Mesendoderm (in vitro differentiated cells): ENCODE data around the gene NRP1.

Experiments
- DNase-seq: peaks from one replicate; pipeline ENCODE4 v3.0.0; 2013
- H2AK5ac ChIP-seq: 2 replicates; pipeline ENCODE4 v1.6.1; 2013; ENCODE audit warnings: low read length, inconsistent platforms
- H2BK120ac ChIP-seq: 2 replicates; pipeline ENCODE4 v1.6.1; 2013; ENCODE audit warnings: low read depth, mild to moderate bottlenecking, low read length, moderate library complexity, mixed read lengths
- H2BK15ac ChIP-seq: replicated peaks from 2 replicates; pipeline ENCODE4 v1.6.1; 2013; ENCODE audit warnings: low read depth, mild to moderate bottlenecking, moderate library complexity
- H2BK5ac ChIP-seq: 2 replicates; pipeline ENCODE4 v1.6.1; 2013; ENCODE audit warnings: low read length, inconsistent platforms
- H3K18ac ChIP-seq: 2 replicates; pipeline ENCODE4 v1.6.1; 2013; ENCODE audit warnings: mild to moderate bottlenecking, low read length, mixed read lengths
- H3K23ac ChIP-seq: one replicate; pipeline ENCODE4 v1.6.1; 2013; ENCODE audit warnings: low read length
- H3K27ac ChIP-seq: 2 replicates; pipeline ENCODE4 v1.5.1; 2013; ENCODE audit warnings: low read depth, mild to moderate bottlenecking, inconsistent platforms, low read length, moderate library complexity
- H3K27me3 ChIP-seq: 2 replicates; pipeline ENCODE4 v1.6.1; 2013; ENCODE audit warnings: low read length, control low read depth, mild to moderate bottlenecking, inconsistent platforms; ENCODE audit not compliant: insufficient read depth, poor library complexity
- H3K36me3 ChIP-seq: 2 replicates; pipeline ENCODE4 v1.6.1; 2013; ENCODE audit warnings: low read length, inconsistent platforms; ENCODE audit not compliant: control insufficient read depth, insufficient read depth
- H3K4ac ChIP-seq: one replicate; pipeline ENCODE4 v1.6.1; 2013; ENCODE audit warnings: low read depth, mild to moderate bottlenecking, low read length, moderate library complexity
- H3K4me1 ChIP-seq: 2 replicates; pipeline ENCODE4 v1.6.1; 2013; ENCODE audit warnings: low read depth, low read length, inconsistent platforms; ENCODE audit not compliant: control insufficient read depth
- H3K4me2 ChIP-seq: 2 replicates; pipeline ENCODE4 v1.6.1; 2013; ENCODE audit warnings: low read length
- H3K4me3 ChIP-seq: 2 replicates; pipeline ENCODE4 v1.5.1; 2013; ENCODE audit warnings: mild to moderate bottlenecking, low read length
- H3K56ac ChIP-seq: one replicate; pipeline ENCODE4 v1.6.1; 2013; ENCODE audit warnings: low read length
- H3K79me1 ChIP-seq: 2 replicates; pipeline ENCODE4 v1.6.1; 2013; ENCODE audit warnings: low read length, inconsistent platforms
- H3K79me2 ChIP-seq: 2 replicates; pipeline ENCODE4 v1.6.1; 2013; ENCODE audit warnings: mild to moderate bottlenecking, low read length; ENCODE audit not compliant: control insufficient read depth, insufficient read depth
- H3K9ac ChIP-seq: 2 replicates; pipeline ENCODE4 v1.6.1; 2013; ENCODE audit warnings: low read length, inconsistent platforms
- H4K5ac ChIP-seq: one replicate; pipeline ENCODE4 v1.6.1; 2013; ENCODE audit warnings: low read length
- H4K8ac ChIP-seq: one replicate; pipeline ENCODE4 v1.6.1; 2013; ENCODE audit warnings: low read depth, mild to moderate bottlenecking, control low read depth, low read length, moderate library complexity
- WGBS: extraction: QIAGEN DNeasy Blood & Tissue Kit; methylation state at CpG from one replicate; pipeline ENCODE4 v1.1.7; 2013; ENCODE audit warnings: low lambda C conversion rate, missing lambda C conversion rate; ENCODE audit not compliant: insufficient coverage; ENCODE audit errors: extremely low coverage; 5-methylcytosine and 5-hydroxymethylcytosine counted together

Gene NRP1

GRCh38 chr10:33235251-33235884 is 99.1 kb downstream of the NRP1 start:
- H3K36me3 ChIP-seq: no peaks in the 10 kb centered on the region

GRCh38 chr10:33234831-33235237 is 99.6 kb downstream of the NRP1 start:
- no peak for DNase-seq
- Histone ChIP-seq H3K79me2 (no peaks in the 10 kb centered on the region), H3K36me3 (no peaks in the 10 kb centered on the region), H2BK5ac (no peak overlapping the region), H3K18ac (peak overlapping the region; percentile 80), H3K79me1 (no peaks in the 10 kb centered on the region), H2BK15ac (no peak overlapping the region), H2BK120ac (peak overlapping the region; percentile 82), H3K56ac (no peak overlapping the region), H2AK5ac (no peak overlapping the region), H4K8ac (no peak overlapping the region), H3K4me3 (no peak overlapping the region), H3K4ac (no peak overlapping the region), H4K5ac (no peak overlapping the region), H3K9ac (no peak overlapping the region), H3K27me3 (no peaks in the 10 kb centered on the region), H3K27ac (no peak overlapping the region), H3K23ac (no peak overlapping the region), H3K4me2 (no peak overlapping the region), H3K4me1 (peaks cover 10% of the 10 kb centered on the region)
- no CpG with 5 or more reads among the region's 1 CpG for WGBS

More at GRCh38 chr10:33235251-33235884, 99.1 kb downstream of the NRP1 start:
- DNase-seq: no peak
- Histone ChIP-seq H3K27ac (no peak overlapping the region), H3K18ac (peak overlapping the region; percentile 68), H2BK5ac (no peak overlapping the region), H3K4me2 (no peak overlapping the region), H3K79me1 (no peaks in the 10 kb centered on the region), H3K4ac (peak overlapping the region; percentile 68), H4K5ac (no peak overlapping the region), H4K8ac (no peak overlapping the region), H3K4me1 (peaks cover 10% of the 10 kb centered on the region), H3K79me2 (no peaks in the 10 kb centered on the region), H3K9ac (no peak overlapping the region), H3K4me3 (no peak overlapping the region), H2BK120ac (peak overlapping the region; percentile 82), H3K56ac (no peak overlapping the region), H2BK15ac (no peak overlapping the region), H3K27me3 (no peaks in the 10 kb centered on the region), H3K23ac (no peak overlapping the region), H2AK5ac (no peak overlapping the region)
- WGBS: no CpG with 5 or more reads among the region's 8 CpGs

GRCh38 chr10:33233635-33234034 is 100.8 kb downstream of the NRP1 start:
- no CpG with 5 or more reads among the region's 3 CpGs for WGBS
- Histone ChIP-seq H3K18ac (no peak overlapping the region), H3K4me1 (peaks cover 10% of the 10 kb centered on the region), H4K5ac (no peak overlapping the region), H4K8ac (no peak overlapping the region), H2BK120ac (no peak overlapping the region), H3K9ac (no peak overlapping the region), H2AK5ac (no peak overlapping the region), H3K4me3 (no peak overlapping the region), H3K36me3 (no peaks in the 10 kb centered on the region), H3K27me3 (no peaks in the 10 kb centered on the region), H3K4me2 (no peak overlapping the region), H2BK5ac (no peak overlapping the region), H3K23ac (no peak overlapping the region), H2BK15ac (no peak overlapping the region), H3K27ac (no peak overlapping the region), H3K56ac (no peak overlapping the region), H3K79me1 (no peaks in the 10 kb centered on the region), H3K79me2 (no peaks in the 10 kb centered on the region), H3K4ac (no peak overlapping the region)
- no peak for DNase-seq

- Histone ChIP-seq H3K4ac (no peak overlapping the region), H2AK5ac (no peak overlapping the region), H2BK120ac (no peak overlapping the region), H3K4me3 (no peak overlapping the region), H2BK5ac (no peak overlapping the region), H4K8ac (no peak overlapping the region), H4K5ac (no peak overlapping the region), H3K4me2 (no peak overlapping the region), H3K9ac (no peak overlapping the region), H3K18ac (peak overlapping the region; percentile 11), H3K27me3 (no peaks in the 10 kb centered on the region), H3K56ac (no peak overlapping the region), H3K4me1 (peaks cover 10% of the 10 kb centered on the region), H3K36me3 (no peaks in the 10 kb centered on the region), H3K79me2 (no peaks in the 10 kb centered on the region), H2BK15ac (no peak overlapping the region), H3K23ac (no peak overlapping the region), H3K27ac (no peak overlapping the region), H3K79me1 (no peaks in the 10 kb centered on the region)
- no peak for DNase-seq
- no CpG with 5 or more reads among the region's 5 CpGs for WGBS
Measured at GRCh38 chr10:33233221-33233620, 101.2 kb downstream of the NRP1 start.

- Histone ChIP-seq H2AK5ac (no peak overlapping the region), H4K8ac (no peak overlapping the region), H3K4ac (no peak overlapping the region), H3K36me3 (no peaks in the 10 kb centered on the region), H3K4me2 (no peak overlapping the region), H3K56ac (no peak overlapping the region), H4K5ac (no peak overlapping the region), H3K23ac (no peak overlapping the region), H3K79me2 (no peaks in the 10 kb centered on the region), H3K4me1 (peaks cover 5% of the 10 kb centered on the region), H2BK15ac (no peak overlapping the region), H3K18ac (no peak overlapping the region), H3K4me3 (no peak overlapping the region), H3K27me3 (no peaks in the 10 kb centered on the region), H2BK120ac (no peak overlapping the region), H3K27ac (no peak overlapping the region), H3K9ac (no peak overlapping the region), H2BK5ac (no peak overlapping the region), H3K79me1 (no peaks in the 10 kb centered on the region)
- WGBS: no CpG with 5 or more reads among the region's 7 CpGs
- DNase-seq: no peak
Measured at GRCh38 chr10:33231621-33232350, 102.7 kb downstream of the NRP1 start.
